OCI-M1 (cell line): ENCODE measurements around the gene TSPAN1.

ENCODE experiments used
- DNase-seq: peaks from one replicate; lab custom pipeline; 2025; lab: John Stamatoyannopoulos, UW

The TSPAN1 gene

DNA sequence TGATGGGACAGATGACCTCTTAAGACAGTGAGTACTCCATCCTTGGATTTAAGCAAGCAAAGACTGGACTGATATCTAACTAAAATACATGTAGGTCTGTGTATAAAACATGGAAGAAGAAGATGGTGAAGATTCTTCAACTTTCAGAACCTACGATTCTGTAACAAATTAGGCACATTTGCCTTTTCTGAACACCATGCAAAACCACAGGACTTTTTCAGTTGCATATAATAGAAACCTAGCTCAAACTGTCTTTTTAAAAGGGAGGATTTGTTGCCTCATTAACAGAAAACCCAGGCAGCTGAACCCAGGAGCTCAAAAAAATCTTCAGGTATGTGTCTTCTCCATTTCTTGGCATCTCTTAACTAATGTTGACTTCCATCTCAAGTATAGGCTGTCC is 14.7 kb upstream of the TSPAN1 start:
- DNase-seq: no peak

DNA sequence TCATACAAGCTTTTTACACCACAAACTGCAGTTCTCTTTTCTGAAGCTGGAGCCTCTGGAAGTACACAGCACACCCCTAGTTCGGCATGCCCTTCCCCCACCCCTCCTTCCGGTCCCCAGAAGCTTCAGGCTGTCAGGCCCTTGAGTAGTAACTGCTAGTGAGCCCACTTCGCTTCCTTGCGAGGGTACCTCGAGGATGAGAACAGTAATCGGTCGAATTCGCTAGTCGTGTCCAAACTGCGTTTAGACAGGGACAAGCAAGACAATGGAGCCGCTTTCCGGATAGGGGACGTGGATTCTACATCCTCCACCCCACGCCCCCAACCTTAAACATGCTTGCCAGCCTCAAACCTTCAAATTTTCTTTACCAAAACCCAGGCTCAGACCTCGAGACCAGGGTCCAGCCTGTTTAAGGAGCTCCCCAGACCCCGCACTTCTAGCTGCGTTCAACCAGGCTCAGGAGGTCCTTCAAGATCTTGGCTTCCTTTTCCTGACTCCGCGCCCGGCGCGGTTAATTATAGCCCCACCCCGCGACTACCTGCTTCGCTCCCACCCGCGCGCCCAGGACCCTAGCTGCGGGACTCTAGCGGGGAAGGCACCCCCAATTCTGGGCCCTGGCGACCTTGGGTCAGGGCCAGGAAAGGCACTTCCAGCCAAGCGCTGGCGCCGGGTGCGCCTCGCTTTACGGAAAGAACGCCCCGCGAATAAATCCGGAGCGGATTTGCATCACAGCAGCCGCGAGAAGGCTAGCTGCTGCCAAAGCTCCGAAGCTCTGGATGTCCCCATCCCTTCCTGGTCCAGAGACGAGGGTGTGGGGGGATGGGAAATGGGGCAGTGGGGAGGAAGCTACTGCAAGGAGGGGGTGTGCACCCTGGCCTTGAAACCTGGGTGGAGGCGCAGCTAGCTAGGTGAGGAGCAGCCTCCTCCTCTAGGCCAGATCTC is 8.1 kb upstream of the TSPAN1 start:
- no peak for DNase-seq

DNA sequence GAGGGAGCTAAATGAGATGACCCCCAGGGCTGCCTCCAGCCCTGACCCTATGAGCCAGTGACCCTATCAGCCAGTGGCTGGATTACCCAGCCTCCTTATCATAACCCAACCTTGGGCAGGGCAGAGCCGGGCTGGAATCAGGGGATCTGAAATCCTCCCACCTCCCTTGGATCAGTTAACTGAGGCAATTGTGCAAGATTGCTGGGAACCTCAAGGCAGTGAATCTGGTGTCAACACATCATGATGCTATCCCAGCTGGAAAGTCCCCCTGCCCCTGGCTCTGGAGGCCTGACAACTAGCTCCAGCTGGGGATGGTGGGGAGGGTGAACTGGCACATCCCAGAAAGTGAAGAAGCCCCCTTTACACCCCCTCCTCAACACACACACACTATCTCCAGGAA is 6.4 kb upstream of the TSPAN1 start:
- peak; percentile 23 for DNase-seq

DNA sequence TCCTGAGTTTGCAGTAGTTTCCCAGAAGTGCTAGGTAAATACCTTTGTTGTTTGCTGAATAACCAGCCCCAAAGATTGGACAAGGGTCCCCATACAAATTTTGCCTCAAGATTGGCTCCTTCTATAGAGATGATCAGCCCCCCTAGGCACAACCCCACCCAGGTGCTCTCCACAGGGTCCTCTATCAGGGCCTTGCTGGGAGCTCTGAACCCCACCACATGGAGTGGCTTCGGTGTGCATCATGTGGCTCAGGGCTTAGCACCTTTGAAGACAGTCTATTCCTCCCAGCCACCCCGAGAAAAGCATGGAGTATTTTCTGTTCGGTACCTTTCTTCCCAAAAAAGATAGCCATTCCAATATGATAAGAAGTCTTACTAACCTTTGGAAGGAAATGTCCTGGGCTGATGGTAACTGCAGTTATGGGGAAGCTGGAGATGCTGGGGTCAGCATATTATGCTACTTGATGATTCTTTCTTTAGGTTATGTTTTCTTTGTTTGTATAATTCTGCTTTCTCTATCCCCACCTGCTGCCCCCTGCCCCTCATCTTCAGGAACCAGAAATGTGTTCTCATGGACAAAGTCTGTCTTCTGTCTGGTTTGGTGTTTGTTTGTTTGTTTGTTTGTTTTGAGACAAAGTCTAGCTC is 5.0 kb upstream of the TSPAN1 start:
- no peak for DNase-seq

DNA sequence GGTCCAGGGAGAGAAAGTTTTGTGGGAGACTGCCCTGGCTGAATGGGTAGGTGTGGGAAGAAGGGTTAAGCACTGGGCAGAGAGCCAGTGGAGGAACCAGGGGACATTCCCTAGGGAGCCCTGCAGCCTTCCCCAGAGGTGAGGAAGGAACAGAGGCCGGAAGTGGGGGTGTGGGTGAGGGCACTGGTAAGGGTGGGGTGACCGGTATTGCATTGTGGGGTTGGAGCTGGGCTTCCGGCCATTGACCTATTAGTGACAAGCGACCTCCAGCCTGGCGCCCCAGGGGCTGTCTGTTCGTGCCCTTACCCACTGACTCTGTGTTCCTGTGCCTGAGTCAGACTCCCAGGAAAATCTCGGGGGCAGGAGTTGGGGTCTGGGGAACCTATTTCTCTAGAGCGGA is 3.5 kb upstream of the TSPAN1 start:
- DNase-seq: no peak

DNA sequence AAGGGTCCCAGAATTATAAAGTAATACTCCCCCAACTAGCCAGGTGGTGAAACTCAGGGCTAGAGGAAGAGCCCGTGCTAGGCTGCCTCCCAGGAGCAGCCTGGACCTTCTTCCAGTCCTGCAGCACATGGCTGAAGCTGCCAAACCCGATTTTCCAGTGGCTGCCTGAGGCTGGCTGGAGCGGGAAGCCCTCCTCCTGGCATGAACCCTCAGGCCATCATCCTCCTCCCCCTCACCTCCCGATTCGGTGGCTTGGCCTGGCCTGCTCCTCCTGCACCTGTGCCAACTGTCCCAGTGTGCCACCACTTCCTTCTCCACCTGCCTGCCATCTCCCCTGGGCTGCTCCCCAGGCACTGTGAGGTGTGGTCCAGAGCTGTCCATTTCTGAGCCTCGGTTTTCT is 3.0 kb upstream of the TSPAN1 start:
- no peak for DNase-seq

DNA sequence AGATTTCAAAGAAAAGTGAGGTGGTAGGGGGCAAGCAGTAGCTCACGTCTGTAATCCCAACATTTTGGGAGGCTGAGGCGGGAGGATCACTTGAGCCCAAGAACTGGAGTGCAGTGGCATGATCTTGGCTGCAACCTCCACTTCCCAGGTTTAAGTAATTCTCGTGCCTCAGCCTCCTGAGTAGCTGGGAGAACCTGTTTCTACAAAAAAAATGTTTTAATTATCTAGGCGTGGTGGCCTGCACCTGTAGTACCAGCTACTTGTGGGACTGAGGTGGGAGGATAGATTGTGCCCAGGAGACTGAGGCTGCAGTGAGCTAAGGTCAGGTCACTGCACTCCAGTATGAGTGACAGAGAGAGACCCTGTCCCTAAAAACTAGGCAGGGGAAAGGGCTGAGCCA is 2.6 kb upstream of the TSPAN1 start:
- no peak for DNase-seq

DNA sequence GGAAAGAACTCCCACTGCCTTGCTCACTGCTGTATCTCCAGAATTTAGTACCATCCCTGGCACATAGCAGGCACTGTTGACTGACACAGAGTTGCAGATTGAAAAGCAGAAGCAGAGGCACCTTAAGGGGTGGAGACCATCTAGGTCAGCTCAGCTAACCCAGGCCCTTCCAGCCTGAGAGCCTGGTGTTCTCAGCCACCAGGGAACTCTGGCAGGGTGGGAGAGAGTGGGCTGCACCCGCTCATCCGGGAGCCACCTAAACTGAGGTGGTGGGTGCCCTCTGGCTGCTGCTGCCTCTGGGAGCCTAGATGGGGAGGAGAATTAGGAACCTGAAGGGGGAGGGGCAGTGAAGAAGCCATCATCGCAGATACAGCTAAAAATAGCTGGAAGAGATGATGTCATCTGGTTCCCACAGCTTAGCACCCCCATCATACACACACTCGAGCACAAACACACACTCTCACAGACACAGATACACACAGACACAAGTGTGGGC is 1.5 kb upstream of the TSPAN1 start:
- peak; percentile 62 for DNase-seq

DNA sequence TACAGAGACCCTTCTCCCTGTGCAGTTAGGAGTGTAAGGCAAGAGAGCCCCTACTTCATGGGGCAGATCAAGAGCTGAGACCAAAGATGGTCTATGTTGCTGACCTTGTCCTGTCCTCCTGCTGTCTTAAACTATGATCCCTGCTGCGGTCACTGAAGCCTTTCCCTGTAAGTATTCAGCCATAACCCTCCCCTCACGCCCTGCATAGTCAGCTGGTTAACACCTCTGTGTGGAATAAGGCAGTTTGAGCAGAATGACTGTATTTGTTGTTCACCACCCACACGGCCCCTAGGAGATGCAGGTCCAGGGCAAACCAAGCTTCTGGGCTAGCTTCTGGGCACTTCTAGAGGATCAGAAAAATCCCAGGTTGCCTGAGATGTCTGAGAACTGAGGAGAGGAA is 356 bp downstream of the TSPAN1 start:
- peak; percentile 12 for DNase-seq

DNA sequence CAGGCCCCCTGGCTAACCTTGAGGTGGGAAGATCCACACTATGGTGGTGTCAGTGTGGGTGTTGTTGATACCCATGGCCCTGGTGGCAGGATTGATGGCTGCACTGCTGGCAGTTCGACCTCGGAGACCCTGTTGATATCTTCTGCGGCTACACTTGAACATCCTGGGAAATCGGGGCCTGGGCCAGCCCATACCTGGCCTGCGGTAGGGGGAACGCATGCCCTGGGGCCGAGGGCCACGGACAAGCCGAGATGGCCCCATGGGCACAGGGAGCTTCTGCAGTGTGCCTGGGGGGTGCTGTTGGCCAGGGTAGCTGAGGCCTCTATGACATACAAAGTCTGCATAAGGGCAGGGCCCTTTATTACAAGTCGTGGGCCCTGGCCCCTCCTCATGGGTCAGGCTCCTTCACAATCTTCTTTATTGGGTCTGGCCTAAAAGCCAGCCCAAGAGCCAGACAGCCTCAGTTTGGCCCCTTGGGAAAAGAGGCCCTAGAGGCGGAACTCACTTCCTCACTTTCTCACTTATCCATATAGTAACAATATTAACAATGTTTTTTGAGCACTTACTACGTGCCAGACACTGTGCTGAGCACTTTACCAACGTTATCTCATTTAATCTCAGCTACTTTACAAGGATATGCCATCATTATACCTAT is 1.5 kb downstream of the TSPAN1 start, which contains the start of gene P3R3URF:
TSS of gene P3R3URF (minus strand) at position 278 of the 655 bp plus-strand sequence. CDS start at position 261, 17 bp downstream.
- DNase-seq: no peak

DNA sequence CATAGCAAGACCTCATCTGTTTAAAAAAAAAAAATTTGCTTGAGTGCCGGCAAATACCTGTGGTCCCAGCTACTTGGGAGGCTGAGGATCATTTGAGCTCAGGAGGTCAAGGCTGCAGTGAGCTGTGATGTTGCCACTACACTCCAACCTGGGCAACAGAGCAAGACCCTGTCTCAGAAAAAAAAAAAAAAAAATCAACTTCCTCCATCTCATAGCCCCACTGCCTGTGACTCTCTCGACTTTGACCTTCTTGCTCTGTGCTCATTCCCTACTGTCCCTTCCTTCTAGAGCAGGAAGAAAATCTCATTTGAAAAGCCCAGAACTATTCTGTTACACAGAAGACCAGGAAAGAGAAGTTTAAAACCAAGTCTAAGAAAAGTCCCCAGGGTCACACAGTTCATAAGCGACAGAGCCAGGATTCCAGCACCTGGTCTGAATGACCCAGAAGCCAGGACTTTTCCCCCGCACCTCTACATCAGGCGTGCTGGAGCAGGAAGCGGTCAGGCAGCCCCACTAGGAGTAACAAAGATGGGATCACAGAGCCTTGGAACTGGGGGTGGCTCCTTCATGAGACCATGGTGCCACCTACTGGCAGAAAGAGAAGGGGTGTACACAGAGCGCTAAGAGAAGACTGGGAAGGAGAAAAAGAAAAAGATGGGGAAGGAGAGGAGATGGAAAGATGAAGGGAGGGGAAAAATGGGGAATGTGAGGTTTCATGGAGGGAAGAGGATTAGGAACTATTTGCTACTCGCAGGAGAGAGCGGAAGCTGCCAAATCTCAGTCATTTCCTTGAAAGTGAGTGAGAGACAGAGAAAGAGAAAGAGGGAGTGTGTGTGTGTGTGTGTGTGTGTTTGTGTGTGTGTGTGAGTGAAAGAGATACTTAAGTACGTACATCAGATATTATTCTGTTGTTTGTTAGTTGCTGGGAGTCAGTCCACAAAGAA is 4.5 kb downstream of the TSPAN1 start:
- DNase-seq: peak; percentile 85

DNA sequence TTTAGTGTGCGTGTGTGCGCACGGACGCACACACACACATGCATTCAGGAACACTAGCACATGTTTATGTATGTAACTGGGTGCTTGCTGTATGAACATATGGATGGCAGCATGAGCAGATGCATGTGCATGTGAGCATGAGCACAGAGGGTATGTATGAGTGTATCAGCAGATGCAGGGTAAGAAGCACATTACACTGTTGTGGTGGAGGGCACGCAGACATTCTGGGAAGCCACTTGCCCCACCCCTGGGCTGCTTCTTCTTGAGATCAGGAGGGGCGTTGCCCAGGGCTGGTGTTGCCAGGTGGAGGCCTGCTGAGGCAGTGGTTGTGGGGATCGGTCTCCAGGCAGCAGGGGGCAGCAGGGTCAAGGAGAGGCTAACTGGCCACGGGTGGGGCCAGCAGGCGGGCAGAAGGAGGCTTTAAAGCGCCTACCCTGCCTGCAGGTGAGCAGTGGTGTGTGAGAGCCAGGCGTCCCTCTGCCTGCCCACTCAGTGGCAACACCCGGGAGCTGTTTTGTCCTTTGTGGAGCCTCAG is 5.3 kb downstream of the TSPAN1 start:
- DNase-seq: peak; percentile 50

DNA sequence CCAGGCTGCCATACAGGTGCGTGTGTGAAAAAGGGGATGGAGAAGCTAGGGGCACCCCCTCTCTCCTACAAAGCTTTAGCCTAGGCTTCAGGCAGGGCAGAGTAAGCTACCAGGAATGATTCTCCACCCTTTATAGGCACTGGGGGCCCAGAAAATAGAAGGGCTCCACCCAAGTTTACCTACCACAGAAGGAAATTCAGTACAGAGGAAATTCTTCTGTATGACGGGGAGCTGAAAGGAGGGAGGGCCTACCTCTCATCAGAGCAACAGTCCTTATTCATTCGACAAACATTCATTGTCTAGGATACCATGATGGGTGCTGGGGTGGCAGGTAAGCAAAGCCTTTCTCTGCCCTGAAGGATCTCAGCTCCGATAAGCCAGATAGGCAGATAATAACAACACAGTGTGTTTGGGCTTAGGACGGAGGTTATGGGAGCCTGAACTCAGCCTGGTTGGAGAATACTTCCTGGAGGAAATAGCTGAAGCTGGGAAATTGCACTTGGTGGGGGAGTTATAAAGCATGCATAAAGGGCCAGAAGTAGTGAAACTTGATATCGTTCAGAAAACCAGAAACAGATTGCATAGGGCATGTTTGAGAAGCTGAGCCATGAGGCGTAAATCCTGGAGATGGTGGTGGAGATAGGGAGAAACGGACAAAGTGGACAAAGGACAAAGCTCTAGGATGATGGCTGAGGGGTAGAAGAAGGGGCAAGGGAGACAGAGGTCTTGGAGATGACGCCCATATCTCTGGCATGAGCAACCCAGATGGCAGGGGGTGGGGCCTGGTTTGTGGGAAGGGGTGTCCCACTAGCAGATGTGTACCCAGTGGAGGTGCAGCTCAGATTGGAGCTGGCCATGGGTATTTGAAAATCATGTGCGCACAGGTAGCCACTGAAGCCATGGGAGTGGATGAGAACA is 6.7 kb downstream of the TSPAN1 start:
- no peak for DNase-seq

DNA sequence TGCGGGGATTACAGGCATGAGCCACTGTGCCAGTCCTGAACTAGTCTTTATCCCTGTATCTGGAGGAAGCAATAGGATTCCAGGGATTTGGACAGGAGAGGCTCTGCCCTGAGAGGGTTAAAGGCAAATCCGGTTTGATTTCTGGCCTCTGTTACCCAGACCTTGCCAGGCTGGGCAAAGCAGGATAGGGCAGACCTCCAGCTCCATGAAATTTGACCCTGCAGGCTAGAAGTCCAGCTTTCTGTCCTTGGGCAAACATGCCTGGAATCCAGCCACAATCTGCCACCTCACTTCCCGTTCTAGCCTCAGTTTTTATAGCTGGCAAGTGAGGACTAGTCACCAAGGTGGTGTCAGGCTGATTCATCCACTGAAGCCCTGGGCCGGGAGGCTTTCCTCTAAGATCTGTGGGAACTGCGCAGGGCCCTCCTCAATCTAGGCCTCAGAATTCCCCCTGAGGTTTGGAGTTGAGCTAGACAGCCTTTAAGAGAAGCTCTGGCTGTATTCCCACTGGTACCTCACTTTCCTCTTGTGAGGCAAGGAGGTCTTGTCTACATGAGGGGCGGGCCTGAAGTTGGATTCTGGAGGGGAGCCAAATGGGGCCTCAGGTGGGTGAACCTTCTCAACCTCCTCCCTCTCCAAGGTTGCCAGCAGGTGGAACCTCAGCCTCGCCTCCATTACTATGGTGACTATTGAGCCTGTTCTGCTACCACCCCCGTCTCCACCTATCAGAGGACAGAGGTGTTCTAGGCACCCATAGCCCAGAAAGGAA is 8.4 kb downstream of the TSPAN1 start:
- no peak for DNase-seq

DNA sequence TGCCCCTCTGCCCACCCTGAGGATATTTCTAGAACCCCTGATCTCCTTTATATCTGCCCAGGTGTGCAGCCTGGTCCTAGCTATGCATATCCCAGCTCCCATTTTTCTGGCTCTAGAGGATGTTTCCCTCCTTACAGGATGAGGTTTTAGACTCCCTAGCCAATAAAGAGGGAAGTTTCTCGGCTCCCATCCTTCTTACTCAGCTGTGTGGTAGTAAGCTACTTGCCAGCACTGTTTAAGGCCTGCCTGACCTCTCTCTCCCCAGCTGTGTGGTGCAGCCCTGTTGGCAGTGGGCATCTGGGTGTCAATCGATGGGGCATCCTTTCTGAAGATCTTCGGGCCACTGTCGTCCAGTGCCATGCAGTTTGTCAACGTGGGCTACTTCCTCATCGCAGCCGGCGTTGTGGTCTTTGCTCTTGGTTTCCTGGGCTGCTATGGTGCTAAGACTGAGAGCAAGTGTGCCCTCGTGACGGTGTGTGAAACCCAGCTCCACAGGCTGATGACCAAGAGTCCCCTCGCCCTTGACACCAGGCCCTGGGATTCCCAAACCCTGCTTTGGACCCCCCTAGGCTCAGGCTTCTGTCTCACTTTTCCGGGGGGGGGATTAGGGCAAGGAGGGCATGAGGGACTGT is 9.2 kb downstream of the TSPAN1 start:
- DNase-seq: no peak

DNA sequence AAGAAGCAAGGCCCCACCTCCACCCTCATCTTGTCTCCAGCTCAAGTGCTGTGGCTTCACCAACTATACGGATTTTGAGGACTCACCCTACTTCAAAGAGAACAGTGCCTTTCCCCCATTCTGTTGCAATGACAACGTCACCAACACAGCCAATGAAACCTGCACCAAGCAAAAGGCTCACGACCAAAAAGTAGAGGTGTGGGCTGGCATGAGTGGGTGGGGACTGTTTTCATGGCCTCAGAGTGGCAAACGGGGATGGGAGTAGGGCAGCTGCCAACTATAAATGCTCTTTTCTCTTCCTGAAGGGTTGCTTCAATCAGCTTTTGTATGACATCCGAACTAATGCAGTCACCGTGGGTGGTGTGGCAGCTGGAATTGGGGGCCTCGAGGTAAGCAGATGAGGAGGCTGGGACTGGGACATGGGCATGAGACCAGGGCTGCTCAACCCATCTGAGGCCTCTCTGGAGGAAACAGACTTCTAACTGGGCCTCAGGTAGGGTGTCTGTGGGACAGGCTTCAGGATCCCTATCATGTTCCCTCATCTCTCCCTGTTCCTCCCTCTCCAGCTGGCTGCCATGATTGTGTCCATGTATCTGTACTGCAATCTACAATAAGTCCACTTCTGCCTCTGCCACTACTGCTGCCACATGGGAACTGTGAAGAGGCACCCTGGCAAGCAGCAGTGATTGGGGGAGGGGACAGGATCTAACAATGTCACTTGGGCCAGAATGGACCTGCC is 10.2 kb downstream of the TSPAN1 start:
- DNase-seq: no peak

DNA sequence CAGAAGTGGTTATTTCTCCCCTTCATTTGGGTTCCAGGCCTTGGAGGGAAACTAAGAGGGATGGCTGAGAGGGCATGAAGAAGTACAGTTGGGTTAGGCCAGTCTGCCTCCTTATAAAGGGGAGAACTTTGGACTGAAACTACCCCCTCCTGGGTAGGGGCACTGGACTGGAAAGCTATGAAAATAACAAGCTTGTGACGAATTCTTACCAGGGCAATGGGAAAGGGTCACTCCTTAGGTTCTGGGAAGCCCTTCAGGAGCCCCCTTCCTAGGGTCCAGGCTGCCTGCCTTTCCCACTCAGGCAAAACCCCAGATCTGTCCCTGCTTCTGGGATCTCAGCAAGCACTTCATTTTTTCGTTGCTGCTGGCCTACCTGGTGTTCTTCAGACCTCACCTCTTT is 11.2 kb downstream of the TSPAN1 start:
- DNase-seq: no peak
